HG03097 (cell line): ENCODE measurements around the gene FBXL16.
"Not testable (repeated sequence)": the region's sequence is repeated elsewhere in the genome, so short reads cannot be mapped to it uniquely, and the experiment has no call there.

ENCODE experiments used
- ATAC-seq: cut with Tn5 transposase; IDR thresholded peaks from one replicate; pipeline ENCODE4 v1.9.1; 2021; ENCODE audit not compliant: unreplicated experiment, low FRiP score

FBXL16 gene

GRCh38 chr16:694187-694862 is 11.3 kb downstream of the FBXL16 start:
- no peak for ATAC-seq

GRCh38 chr16:693766-694165 is 11.8 kb downstream of the FBXL16 start:
- no peak for ATAC-seq

DNA sequence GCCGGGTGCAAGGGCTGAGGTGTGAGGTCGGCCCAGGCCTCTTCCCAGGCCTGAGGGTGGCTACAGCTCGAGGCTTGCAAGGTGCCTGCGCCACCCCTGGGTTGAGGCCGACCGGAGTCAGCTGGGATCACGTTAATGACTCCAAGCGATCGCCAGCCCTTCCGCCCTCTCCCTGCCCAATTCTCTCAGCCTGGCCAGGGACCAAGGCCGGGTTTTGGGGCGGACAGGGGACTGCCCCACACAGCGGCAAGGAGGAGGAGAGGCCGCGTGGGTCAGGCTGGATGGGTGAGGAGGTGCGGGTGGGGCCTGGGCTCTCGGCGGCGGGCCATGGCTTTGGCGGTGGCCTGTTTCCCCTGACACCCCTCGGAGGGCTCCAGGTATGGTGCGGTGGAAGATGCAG is 12.2 kb downstream of the FBXL16 start:
- ATAC-seq, result no peak

DNA sequence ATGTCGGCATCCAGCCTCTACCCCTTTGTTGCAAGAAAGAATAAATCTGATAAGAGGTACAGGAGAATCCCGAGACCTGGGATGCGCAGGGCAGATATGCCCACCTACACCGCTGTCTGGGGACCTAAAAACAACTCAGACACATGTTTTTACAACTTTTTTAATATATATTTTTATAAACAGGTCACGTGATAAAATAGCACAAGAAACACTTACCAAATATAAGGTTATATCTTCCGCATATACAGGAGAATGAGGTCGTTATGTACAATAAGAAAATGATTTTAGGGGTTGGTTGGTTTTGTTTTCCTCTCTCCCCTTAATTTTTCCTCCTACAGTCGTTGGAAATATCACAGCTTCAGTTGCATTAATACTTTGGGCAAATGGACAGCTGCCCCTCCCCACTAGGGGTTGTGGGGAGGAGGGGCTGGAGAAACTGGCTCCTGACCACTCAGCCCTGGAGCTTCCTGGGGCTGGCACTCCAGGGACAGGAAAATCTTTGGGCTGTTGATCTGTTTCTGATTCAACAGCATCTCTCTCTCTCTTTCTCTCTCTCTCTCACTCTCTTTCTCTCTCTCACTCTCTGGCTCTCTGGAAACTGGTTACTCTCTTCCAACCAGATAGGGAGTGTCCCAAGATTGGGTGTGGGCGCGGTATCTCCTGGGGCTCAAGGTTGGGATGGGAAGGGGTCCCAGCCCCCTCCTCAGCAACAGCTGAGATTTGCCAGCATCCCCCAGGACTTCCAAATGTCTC is 13.1 kb downstream of the FBXL16 start:
- ATAC-seq, result no peak

DNA sequence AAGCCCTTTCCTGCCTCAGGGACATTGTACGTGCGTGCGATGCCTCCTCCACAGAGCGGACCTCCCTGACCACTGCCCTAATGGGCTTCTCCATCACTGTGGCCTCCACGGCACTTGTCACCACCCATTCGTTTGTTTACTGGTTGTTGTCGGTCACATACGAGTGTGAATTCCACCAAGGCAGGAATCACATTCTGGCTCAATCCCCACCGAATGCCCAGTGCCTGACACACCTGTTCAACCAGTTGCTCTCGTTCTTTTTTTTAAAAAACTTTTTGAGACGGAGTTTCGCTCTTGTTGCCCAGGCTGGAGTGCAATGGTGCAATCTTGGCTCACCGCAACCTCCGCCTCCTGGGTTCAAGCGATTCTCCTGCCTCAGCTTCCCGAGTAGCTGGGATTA is 14.4 kb downstream of the FBXL16 start:
- not testable (repeated sequence) for ATAC-seq

DNA sequence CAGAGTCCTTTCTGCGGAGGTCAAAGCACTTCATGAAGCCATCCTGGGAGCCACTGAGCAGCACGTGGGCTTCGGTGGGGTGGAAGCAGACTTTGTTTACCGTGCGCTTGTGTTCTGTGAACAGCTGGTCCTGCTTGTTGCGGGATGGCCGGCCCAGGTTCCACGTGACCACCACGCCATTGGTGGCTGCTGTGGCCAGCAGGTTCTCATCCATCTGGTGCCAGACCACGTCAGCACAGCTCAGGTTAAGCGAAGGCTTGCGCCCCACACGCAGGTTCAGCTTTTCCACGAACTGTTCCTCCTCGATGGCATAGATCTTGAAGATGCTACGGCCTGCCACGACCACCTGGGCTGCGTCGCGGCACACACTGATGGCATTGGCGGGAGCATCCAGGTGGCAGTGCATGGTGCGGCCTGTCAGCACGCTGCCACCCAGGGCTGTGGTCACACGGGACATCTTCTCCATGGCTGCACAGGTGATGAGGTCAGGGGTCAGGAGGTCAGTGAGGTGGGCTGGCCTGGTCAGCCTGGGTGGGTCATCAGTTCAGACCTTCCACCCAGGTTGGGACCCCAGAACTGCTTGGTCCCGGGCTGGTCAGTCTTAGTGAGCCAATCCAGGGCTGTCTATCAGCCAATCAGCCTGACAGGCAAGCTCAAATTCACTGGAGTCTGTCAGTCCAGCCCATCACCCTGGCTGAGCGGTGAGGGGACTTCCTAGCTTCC is 16.3 kb downstream of the FBXL16 start:
- no peak for ATAC-seq

DNA sequence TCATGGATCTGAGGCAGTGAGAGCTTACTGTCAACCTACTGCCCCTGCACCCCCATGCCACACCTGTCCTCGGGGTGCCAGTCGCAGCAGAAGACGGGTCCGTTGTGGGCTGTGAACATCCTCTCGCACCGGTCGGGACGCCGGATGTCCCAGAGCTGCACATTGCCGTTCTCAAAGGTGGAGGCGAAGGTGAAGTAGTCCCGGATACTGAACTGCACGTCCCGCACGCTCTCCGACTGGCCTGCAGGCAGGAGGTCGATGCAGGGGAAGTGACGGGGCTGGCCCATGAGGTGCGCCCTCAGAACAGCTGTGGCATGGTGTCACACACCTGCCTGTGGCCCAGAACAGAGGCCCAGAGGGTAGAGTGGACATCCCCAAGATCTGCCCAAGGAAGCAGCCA is 18.1 kb downstream of the FBXL16 start:
- ATAC-seq, result no peak

DNA sequence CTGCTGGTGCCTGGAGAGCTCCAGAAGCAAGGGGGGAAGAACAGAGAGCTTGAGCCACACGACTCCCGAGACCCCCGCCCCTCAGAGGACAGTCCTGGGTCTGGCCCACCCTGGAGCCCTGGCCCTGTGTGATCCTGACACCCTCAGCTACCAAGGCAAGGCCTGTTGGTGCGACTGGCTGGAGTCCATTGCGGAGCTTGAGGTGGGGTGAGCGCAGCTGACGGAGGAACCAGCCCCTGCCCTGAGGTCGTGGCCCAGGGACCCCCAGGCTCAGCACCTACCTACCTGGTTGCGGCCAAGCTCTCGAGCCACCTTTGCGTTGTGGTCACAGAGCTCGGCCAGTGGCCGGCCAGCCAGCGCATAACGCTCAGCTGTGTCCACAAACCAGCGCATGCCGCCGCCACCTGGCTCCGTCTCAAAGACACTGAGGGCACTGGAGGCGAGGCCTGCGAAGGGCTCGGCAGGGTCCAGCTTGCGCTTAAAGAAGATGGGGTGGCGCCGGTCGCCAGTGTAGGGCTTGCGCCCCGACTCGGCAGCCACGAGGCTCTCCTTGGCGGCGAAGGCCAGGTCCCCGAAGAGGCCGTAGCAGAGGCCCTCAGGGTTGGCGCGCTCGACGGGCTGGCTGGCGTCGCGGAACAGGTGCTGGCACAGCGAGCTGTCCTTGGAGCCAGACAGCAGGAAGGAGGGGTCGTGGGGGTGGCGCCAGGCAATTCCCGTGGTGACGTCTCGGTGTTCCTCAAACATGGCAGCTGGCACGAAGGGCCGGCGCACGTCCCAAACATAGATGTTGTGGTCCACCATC is 18.9 kb downstream of the FBXL16 start:
- no peak for ATAC-seq

GRCh38 chr16:685967-686366 is 19.6 kb downstream of the FBXL16 start:
- no peak for ATAC-seq

- no peak for ATAC-seq
These were observed 20.5 kb downstream of the FBXL16 start for GRCh38 chr16:684961-685696.

DNA sequence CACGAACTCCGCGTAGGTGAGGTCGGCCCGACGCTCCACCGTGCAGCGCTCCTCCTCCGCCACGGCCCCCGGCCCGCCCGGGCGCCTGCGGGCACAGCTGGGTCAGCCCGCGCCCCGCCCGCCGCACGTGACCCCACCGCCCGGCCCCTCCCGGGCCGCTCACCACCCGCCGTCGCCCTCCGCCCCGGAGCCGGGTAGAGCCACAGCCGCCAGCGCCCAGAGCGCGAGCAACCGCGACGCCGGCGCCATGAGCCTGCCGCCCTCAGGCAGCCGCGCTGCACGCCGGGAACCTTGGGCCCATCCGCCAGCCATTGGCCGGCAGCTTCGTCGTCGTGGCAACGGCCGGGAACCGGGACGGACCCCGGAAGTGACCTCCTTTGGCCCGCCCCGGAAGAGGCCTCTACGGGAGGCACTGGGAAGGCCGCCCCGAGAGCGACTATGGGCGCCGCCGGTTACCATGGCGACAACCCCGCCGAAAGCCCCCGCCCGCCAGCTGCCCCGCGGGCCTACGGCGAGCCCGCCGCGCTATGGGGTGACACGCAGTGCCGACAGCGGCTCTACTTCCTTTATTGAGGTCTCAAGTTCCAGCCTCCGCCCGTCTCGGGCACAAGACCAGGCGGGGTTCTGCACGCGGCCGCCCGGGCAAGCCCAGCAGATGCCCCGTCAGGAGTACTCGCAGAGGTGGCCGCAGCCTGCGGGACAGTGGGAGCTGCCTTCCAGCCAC is 21.4 kb downstream of the FBXL16 start, which contains the start of gene JMJD8:
TSS of gene JMJD8 (minus strand) at position 264 of the 724 bp plus-strand sequence. CDS start at position 249, 15 bp downstream.
- ATAC-seq, result peak; percentile 52

DNA sequence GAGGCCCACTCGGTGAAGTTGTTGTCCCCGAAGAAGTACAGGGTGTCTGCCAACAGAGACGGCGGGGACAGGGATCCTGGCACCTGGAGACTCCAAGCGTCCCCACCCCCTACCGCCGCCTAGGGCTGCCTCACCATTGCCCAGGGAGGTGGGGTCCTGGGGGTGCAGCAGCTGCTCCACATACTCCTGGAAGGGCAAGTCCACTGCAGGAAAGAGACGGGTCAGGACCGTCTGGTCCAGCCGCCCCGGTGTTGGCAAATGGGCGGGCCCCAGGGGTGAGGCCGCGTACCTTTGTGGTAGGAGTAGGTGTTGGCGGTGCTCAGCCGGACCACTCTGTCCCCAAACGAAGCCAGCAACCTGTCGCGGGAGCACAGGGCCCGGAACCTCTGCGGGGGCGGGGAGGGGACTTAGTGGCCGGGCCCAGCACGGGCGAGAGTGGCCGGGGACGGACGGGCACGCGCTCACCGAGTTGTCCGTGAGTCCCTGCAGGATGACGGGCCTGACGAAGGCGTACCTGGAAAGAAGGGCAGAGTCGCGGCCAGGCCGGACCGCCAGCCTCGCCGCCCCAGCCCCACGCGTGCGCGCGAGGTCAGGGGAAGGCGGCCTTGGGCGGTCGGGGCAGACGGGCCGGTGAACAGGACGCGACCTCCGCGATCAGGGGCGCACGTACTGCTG is 22.1 kb downstream of the FBXL16 start:
- ATAC-seq, result no peak

- no peak for ATAC-seq
These were observed 22.9 kb downstream of the FBXL16 start for GRCh38 chr16:682493-683395.

- no peak for ATAC-seq
These were observed 23.7 kb downstream of the FBXL16 start for GRCh38 chr16:681746-682427.

GRCh38 chr16:680967-681745 is 24.4 kb downstream of the FBXL16 start:
- ATAC-seq, result no peak

DNA sequence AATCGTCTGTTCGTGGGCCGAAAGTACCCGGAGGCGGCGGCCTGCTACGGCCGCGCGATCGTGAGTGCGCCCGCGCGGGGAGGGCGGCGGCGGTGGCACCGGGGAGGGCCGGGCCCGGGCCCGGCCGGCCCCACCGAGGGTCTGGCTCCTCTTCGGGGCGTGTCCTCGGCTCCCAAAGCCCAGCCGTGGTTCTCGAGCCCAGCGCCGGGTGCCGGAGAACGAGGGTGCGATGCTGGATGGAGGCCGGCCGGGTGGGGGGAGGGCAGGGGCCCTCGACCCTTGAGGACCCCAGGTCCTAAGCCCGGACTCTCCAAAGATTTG is 25.0 kb downstream of the FBXL16 start:
- ATAC-seq, result no peak
